Measurements from ENCODE around the gene SIRPG. TPM values are rescaled to one million over a fixed set of nuclear protein-coding genes. Genes with fewer than 3 reads are reported as not detected.

SIRPG gene
- polyA plus RNA-seq, 2 of the 4 experiments (the other 2 are of a cell fraction), result not detected

DNA sequence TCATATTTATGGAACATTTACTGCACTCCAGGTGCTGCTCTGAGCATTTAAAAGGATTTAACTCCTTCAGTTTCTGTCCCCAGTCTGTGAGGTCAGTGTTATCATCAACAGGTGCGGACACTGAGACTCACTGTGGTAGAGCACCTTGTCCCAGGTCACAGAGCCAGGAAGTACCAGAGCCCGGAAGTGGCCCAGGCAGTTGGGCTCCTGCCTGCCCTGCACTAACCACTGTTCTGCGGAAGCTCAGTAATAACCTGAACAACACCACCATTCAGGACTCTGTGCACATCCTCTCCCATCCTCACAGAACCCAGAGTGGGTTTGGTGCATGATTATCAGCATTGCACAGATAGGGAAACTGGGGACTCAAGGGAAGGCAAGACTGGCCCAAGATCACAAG is 16.8 kb upstream of the SIRPG start:
- ATAC-seq (no peak), FAIRE-seq (no peak), DNase-seq (ENCODE audit: low read depth in 1 of 2, low spot score in 1 of 2) (no peak)
- TF ChIP-seq, protein P1, sequence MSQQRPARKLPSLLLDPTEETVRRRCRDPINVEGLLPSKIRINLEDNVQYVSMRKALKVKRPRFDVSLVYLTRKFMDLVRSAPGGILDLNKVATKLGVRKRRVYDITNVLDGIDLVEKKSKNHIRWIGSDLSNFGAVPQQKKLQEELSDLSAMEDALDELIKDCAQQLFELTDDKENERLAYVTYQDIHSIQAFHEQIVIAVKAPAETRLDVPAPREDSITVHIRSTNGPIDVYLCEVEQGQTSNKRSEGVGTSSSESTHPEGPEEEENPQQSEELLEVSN (IDR thresholded peaks at IDR 0.05; ENCODE audit: borderline replicate concordance, low read depth), result no peak
- TF ChIP-seq RNF2 (IDR thresholded peaks at IDR 0.05; ENCODE audit: borderline replicate concordance, low read depth) (no peak), FOXS1 (CRISPR knock-in tag; IDR thresholded peaks at IDR 0.05) (no peak), CHD4 (IDR thresholded peaks at IDR 0.05; ENCODE audit: borderline replicate concordance) (no peak), ZSCAN20 (CRISPR knock-in tag; IDR thresholded peaks at IDR 0.05) (no peak), TP53 (CRISPR knock-in tag; IDR thresholded peaks at IDR 0.05) (no peak), CHD2 (IDR thresholded peaks at IDR 0.05; ENCODE audit: low read length, partially characterized antibody) (no peak), MAFK (IDR thresholded peaks at IDR 0.05; ENCODE audit: partially characterized antibody) (no peak), HOXA7 (CRISPR knock-in tag; IDR thresholded peaks at IDR 0.05) (no peak), KDM1A (IDR thresholded peaks at IDR 0.05; ENCODE audit: low read depth) (no peak), BHLHE40 (IDR thresholded peaks at IDR 0.05; ENCODE audit: low read depth, low read length) (no peak), JUN (IDR thresholded peaks at IDR 0.05) (no peak), EP300 (IDR thresholded peaks at IDR 0.05) (no peak), FOSL2 (IDR thresholded peaks at IDR 0.05) (no peak), FOSL2 (CRISPR knock-in tag; IDR thresholded peaks at IDR 0.05) (no peak)
- TF ChIP-seq, protein P2, sequence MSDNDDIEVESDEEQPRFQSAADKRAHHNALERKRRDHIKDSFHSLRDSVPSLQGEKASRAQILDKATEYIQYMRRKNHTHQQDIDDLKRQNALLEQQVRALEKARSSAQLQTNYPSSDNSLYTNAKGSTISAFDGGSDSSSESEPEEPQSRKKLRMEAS (IDR thresholded peaks at IDR 0.05), result no peak
- TF ChIP-seq, protein P3, sequence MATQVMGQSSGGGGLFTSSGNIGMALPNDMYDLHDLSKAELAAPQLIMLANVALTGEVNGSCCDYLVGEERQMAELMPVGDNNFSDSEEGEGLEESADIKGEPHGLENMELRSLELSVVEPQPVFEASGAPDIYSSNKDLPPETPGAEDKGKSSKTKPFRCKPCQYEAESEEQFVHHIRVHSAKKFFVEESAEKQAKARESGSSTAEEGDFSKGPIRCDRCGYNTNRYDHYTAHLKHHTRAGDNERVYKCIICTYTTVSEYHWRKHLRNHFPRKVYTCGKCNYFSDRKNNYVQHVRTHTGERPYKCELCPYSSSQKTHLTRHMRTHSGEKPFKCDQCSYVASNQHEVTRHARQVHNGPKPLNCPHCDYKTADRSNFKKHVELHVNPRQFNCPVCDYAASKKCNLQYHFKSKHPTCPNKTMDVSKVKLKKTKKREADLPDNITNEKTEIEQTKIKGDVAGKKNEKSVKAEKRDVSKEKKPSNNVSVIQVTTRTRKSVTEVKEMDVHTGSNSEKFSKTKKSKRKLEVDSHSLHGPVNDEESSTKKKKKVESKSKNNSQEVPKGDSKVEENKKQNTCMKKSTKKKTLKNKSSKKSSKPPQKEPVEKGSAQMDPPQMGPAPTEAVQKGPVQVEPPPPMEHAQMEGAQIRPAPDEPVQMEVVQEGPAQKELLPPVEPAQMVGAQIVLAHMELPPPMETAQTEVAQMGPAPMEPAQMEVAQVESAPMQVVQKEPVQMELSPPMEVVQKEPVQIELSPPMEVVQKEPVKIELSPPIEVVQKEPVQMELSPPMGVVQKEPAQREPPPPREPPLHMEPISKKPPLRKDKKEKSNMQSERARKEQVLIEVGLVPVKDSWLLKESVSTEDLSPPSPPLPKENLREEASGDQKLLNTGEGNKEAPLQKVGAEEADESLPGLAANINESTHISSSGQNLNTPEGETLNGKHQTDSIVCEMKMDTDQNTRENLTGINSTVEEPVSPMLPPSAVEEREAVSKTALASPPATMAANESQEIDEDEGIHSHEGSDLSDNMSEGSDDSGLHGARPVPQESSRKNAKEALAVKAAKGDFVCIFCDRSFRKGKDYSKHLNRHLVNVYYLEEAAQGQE (IDR thresholded peaks at IDR 0.05), result no peak
- TF ChIP-seq, protein P4, sequence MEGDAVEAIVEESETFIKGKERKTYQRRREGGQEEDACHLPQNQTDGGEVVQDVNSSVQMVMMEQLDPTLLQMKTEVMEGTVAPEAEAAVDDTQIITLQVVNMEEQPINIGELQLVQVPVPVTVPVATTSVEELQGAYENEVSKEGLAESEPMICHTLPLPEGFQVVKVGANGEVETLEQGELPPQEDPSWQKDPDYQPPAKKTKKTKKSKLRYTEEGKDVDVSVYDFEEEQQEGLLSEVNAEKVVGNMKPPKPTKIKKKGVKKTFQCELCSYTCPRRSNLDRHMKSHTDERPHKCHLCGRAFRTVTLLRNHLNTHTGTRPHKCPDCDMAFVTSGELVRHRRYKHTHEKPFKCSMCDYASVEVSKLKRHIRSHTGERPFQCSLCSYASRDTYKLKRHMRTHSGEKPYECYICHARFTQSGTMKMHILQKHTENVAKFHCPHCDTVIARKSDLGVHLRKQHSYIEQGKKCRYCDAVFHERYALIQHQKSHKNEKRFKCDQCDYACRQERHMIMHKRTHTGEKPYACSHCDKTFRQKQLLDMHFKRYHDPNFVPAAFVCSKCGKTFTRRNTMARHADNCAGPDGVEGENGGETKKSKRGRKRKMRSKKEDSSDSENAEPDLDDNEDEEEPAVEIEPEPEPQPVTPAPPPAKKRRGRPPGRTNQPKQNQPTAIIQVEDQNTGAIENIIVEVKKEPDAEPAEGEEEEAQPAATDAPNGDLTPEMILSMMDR (IDR thresholded peaks at IDR 0.05), result no peak
- TF ChIP-seq, protein P5, sequence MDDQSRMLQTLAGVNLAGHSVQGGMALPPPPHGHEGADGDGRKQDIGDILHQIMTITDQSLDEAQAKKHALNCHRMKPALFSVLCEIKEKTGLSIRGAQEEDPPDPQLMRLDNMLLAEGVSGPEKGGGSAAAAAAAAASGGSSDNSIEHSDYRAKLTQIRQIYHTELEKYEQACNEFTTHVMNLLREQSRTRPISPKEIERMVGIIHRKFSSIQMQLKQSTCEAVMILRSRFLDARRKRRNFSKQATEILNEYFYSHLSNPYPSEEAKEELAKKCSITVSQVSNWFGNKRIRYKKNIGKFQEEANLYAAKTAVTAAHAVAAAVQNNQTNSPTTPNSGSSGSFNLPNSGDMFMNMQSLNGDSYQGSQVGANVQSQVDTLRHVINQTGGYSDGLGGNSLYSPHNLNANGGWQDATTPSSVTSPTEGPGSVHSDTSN (IDR thresholded peaks at IDR 0.05), result no peak
- TF ChIP-seq, protein P6, sequence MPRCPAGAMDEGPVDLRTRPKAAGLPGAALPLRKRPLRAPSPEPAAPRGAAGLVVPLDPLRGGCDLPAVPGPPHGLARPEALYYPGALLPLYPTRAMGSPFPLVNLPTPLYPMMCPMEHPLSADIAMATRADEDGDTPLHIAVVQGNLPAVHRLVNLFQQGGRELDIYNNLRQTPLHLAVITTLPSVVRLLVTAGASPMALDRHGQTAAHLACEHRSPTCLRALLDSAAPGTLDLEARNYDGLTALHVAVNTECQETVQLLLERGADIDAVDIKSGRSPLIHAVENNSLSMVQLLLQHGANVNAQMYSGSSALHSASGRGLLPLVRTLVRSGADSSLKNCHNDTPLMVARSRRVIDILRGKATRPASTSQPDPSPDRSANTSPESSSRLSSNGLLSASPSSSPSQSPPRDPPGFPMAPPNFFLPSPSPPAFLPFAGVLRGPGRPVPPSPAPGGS (IDR thresholded peaks at IDR 0.05), result no peak
- TF ChIP-seq, protein P7, sequence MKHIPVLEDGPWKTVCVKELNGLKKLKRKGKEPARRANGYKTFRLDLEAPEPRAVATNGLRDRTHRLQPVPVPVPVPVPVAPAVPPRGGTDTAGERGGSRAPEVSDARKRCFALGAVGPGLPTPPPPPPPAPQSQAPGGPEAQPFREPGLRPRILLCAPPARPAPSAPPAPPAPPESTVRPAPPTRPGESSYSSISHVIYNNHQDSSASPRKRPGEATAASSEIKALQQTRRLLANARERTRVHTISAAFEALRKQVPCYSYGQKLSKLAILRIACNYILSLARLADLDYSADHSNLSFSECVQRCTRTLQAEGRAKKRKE (CRISPR knock-in tag; IDR thresholded peaks at IDR 0.05; ENCODE audit: low read depth), result no peak
- ChIA-PET POLR2A (no interaction called here), CTCF (interaction anchor here (1.1 kb wide), 1 partner anchor 16 kb away, joined by 3 read pairs; no protein-coding TSS in a partner anchor)
- WGBS (ENCODE audit: missing lambda C conversion rate), result 64% methylated on average over 3 of the region's 3 CpGs
- Histone ChIP-seq H3K4me3 (no peak overlapping the region), H3K4me2 (no peak overlapping the region), H3K4me1 (no peaks in the 10 kb centered on the region), H3K27ac (no peak overlapping the region), H3K9me3 (no peaks in the 10 kb centered on the region)
